ENCODE data around the gene PTPDC1. TPM values are rescaled to one million over a fixed set of nuclear protein-coding genes. Genes with fewer than 3 reads are reported as not detected.

PTPDC1 gene
- total RNA-seq: 6.1 and 7.2 TPM in 2 replicates

GRCh38 chr9:94084314-94084713 is at the start of gene PTPDC1:
PTPDC1 (plus strand) TSS chr9:94084464; CDS start chr9:94084531, 67 bp downstream.

Other genes with a start within 250 kb of the PTPDC1 start
- not detected in 2 replicates for gene BARX1, start 129.1 kb upstream of the PTPDC1 start, total RNA-seq
- gene ZNF169, start 174.8 kb downstream of the PTPDC1 start, total RNA-seq: 1.9 and 5.5 TPM in 2 replicates
- gene NUTM2F, start 244.2 kb downstream of the PTPDC1 start, total RNA-seq: not detected in 2 replicates

Data from cardiac ventricle fibroblast (primary cell).